CD4-positive, alpha-beta T cell treated with Interleukin-21 for 1 hour (primary cell): ENCODE results near the gene OOSP2.
"Not testable (repeated sequence)": the region's sequence is repeated elsewhere in the genome, so short reads cannot be mapped to it uniquely, and the experiment has no call there.

Experiments used
- DNase-seq: peaks from one replicate; pipeline ENCODE4 v3.0.0-alpha.2; 2020

The OOSP2 gene, protein sequence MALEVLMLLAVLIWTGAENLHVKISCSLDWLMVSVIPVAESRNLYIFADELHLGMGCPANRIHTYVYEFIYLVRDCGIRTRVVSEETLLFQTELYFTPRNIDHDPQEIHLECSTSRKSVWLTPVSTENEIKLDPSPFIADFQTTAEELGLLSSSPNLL

DNA sequence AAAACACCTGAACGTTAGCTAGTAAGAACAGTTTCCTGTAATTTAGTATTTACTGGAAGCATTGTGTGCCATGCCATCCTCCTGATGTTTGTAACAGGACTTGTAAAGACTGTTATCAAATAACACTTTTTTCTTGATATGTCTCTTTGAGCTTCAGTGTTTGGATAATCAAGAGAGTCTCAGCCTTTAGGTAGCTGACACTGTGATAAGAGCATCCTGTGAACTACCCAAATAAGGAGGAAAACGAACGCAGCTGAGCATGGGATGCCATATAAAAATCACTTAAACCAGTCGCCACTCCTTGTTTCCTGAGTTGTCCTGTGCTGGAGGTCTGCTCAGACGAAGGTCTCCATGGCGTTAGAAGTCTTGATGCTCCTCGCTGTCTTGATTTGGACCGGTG is at the start of gene OOSP2:
TSS of gene OOSP2 (plus strand) at position 301 of the 400 bp plus-strand sequence. CDS start at position 352, 51 bp downstream.
- no peak for DNase-seq

DNA sequence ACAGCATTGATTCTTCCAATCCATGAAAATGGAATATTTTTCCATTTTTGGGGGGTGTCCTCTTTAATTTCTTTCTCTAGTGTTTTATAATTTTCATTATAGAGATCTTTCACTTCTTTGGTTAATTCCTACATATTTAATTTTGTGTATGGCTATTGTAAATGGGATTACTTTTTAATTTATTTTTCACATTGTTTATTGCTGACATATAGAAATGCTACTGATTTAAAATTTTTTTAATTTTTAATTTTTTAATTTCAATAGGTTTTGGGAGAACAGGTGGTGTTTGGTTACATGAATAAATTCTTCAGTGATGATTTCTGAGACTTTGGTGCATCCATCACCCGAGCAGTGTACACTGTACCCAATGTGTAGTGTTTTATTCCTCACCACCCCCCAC is 49.8 kb upstream of the OOSP2 start:
- no peak for DNase-seq

DNA sequence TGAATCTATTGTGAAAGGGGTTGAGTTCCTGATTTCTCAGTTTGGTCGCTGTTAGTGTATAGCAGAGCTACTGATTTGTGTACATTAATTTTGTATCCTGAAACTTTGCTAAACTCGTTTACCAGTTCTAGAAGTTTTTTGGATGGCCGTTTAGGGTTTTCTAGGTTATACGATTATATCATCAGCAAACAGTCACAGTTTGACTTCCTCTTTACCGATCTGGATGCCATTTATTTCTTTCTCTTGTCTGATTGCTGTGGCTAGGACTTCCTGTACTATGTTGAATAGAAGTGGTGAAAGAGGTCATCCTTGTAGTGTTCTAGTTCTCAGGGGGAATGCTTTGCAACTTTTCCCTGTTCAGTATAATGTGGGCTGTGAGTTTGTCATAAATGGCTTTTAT is 47.8 kb upstream of the OOSP2 start:
- no peak for DNase-seq

DNA sequence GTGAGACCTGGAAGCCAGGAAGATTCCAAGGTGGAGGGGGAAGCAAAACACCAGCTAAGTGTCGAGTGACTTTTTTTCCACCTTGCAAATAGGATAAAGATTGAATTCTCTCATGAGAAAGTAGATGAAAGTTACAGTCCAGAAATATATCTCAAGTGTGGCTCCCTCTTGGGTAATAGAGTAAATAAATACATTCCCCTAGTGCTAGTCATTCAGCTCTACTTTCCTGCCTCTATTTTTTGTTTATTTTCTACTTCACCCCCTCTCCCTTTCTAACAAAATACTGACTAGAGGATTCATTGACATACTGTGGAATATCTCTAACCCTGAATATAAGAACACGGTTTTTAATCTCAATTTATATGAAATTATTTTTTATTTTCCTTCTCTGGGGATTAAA is 42.4 kb upstream of the OOSP2 start:
- DNase-seq: no peak

- DNase-seq: no peak
Measured at GRCh38 chr11:59999691-60000090, 40.5 kb upstream of the OOSP2 start.

- DNase-seq: no peak
Measured at GRCh38 chr11:60003729-60004128, 36.5 kb upstream of the OOSP2 start.

DNA sequence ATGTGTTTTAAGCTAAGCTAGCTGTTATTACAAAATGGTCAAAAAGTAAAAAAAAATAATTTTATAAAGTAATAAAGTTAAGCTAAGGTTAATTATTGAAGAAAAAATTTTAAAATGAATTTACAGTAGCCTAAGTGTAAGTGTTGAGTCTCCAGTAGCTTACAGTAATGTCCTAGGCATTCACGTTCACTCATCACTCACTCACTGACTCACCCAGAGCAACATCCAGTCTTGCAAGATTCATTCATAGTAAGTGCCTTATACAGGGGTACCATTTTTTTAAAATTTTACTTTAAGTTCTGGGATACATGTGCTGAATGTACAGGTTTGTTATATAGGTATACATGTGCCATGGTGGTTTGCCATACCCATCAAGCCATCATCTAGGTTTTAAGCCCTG is 34.8 kb upstream of the OOSP2 start:
- DNase-seq: no peak

DNA sequence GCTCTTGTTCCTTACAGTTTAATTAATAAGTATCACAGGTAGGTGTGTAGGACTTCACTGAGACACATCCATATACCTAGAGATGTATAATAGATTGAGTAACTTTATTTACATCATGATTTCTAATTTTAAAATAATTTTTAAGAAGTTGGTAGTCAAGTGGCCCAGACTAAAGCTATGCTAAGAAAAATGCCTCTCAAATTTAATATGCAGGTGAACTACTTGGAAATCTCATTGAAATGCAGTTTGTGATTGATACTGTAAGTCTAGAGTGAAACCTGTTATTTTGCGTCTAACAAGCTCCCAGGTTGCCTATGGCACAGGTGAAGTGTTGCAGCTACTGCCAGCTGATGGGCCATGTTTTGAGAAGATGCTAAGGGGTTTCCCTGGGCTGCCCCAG is 23.3 kb upstream of the OOSP2 start, which contains the start of gene OOSP4B:
TSS of gene OOSP4B (plus strand) at position 301 of the 400 bp plus-strand sequence.
- DNase-seq: no peak

- DNase-seq: no peak
Measured at GRCh38 chr11:60018058-60018457, 22.2 kb upstream of the OOSP2 start.

GRCh38 chr11:60020376-60020775 is 19.8 kb upstream of the OOSP2 start:
- not testable (repeated sequence) for DNase-seq

GRCh38 chr11:60029015-60029632 is 11.1 kb upstream of the OOSP2 start:
- no peak for DNase-seq

- DNase-seq: not testable (repeated sequence)
Measured at GRCh38 chr11:60050422-60050821, 10.2 kb downstream of the OOSP2 start.

DNA sequence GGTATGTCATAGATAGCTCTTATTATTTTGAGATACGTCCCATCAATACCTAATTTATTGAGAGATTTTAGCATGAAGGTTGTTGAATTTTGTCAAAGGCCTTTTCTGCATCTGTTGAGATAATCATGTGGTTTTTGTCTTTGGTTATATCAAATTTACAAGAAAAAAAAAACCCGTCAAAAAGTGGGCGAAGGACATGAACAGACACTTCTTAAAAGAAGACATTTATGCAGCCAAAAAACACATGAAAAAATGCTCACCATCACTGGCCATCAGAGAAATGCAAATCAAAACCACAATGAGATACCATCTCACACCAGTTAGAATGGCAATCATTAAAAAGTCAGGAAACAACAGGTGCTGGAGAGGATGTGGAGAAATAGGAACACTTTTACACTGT is 10.6 kb downstream of the OOSP2 start:
- DNase-seq: not testable (repeated sequence)

GRCh38 chr11:60056349-60056969 is 16.2 kb downstream of the OOSP2 start, which contains the start of gene MS4A3:
MS4A3 (plus strand) TSS chr11:60056665; CDS start chr11:60061161, 4,496 bp downstream.
- DNase-seq: no peak

DNA sequence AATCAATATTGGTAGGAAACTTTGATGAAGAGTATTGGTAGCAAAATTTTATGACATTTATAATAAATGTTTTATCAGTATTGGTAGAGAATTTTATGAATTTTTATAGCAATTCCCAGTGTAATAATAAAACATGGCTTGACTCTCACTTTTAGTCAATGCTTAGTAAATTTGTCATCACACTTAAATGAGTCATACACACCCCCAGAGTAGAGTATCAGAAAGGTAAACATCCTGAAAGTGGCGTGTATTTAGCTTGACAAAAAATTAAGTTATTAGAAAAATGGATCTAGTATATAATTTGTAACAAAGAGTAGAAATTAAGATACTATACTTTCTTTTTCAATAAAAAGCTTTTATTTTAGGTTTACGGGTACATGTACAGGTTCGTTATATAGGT is 18.8 kb downstream of the OOSP2 start:
- DNase-seq: no peak

- no peak for DNase-seq
Measured at GRCh38 chr11:60059521-60060240, 19.5 kb downstream of the OOSP2 start.

- DNase-seq: no peak
Measured at GRCh38 chr11:60064111-60064510, 23.9 kb downstream of the OOSP2 start.

- no peak for DNase-seq
Measured at GRCh38 chr11:60065801-60066200, 25.6 kb downstream of the OOSP2 start.

DNA sequence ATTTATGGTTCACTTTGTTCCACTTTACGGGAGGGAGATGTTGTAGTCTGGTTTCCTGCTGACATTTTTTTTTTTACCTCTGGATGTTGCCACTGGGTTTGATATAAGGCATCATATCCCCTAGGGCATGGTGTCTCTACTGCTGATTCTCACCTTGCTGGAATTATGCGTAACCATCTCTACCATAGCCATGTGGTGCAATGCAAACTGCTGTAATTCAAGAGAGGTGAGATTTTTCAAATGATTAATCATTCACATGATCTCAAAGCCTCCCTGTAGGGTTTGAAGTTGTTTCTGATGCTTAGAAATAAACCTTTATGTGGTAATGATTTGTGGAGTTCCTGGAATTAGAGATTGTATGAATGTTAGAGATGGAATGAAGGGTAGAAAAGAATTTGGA is 29.2 kb downstream of the OOSP2 start:
- DNase-seq: no peak

- DNase-seq: not testable (repeated sequence)
Measured at GRCh38 chr11:60071644-60072043, 31.4 kb downstream of the OOSP2 start.

DNA sequence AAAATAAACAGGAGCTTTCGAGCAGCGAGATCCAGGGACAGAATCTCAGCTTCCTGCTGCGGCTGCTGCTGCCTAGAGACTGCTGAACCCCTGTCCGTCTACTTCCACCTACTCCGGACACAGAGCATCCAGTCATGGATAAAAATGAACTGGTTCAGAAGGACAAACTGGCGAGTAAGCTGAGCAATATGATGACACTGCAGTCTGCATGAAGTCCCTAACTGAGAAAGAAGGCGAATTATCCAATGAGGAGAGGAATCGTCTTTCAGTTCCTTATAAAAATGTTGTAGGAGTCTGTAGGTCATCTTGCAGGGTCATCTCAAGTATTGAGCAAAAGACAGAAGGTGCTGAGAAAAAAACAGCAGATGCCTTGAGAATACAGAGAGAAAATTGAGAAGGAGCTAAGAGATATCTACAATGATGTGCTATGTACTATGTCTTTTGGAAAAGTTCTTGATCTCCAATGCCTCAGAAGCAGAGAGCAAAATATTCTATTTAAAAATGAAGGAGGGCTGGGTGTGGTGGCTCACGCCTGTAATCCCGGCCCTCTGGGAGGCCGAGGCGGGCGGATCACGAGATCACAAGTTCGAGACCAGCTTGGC is 37.1 kb downstream of the OOSP2 start:
- DNase-seq: no peak

- DNase-seq: no peak
Measured at GRCh38 chr11:60077981-60078380, 37.8 kb downstream of the OOSP2 start.

GRCh38 chr11:60078745-60079144 is 38.5 kb downstream of the OOSP2 start:
- DNase-seq: no peak
